OCI-M2 (cell line): ENCODE measurements around the gene GTF3C4.
"Not testable (repeated sequence)": the region's sequence is repeated elsewhere in the genome, so short reads cannot be mapped to it uniquely, and the experiment has no call there.

Experiments used
- DNase-seq: peaks from one replicate; lab custom pipeline; 2025; ENCODE audit not compliant: unreplicated experiment; lab: John Stamatoyannopoulos, UW

GTF3C4 gene

GRCh38 chr9:132697230-132697629, 27.0 kb downstream of the GTF3C4 start:
- no peak for DNase-seq

DNA sequence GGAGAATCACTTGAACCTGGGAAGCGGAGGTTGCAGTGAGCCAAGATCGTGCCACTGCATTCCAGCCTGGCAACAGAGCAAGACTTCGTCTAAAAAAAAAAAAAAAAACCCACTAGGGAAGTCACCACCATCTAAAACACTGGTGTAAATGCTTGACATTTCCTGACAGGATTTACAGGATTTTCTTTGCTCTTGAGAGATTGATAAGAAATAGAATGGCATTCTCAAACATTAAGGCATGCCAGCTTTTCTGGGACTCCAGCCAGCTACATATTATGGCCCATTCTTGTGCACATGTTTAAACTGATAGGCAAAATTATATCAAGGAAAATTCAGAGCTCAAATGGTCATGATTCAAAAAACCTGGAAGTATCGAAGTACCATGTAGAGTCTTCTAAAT, 28.7 kb downstream of the GTF3C4 start:
- no peak for DNase-seq

GRCh38 chr9:132699956-132700355, 29.7 kb downstream of the GTF3C4 start:
- no peak for DNase-seq

GRCh38 chr9:132702254-132702653, 32.0 kb downstream of the GTF3C4 start:
- no peak for DNase-seq

DNA sequence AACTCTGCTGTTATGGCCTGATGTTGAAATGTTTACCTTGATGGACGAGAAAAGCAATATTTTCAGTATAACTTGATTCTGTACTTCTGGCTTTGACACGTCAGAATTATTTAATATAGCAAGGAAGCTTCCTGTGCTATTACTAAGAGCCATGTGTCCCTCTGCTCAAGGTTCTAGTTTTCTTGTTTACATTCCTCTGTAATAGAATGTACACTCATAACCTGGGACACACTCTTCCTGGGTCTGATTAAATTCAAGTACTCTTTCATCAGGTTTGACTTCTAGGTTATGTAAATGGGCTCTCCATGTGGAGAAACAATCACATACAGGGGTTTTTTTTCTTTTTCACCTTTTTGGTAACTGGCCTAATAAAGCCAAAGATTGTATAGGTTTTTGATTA, 33.1 kb downstream of the GTF3C4 start:
- no peak for DNase-seq

- DNase-seq, result no peak
These were observed 38.0 kb downstream of the GTF3C4 start for GRCh38 chr9:132708239-132708638.

DNA sequence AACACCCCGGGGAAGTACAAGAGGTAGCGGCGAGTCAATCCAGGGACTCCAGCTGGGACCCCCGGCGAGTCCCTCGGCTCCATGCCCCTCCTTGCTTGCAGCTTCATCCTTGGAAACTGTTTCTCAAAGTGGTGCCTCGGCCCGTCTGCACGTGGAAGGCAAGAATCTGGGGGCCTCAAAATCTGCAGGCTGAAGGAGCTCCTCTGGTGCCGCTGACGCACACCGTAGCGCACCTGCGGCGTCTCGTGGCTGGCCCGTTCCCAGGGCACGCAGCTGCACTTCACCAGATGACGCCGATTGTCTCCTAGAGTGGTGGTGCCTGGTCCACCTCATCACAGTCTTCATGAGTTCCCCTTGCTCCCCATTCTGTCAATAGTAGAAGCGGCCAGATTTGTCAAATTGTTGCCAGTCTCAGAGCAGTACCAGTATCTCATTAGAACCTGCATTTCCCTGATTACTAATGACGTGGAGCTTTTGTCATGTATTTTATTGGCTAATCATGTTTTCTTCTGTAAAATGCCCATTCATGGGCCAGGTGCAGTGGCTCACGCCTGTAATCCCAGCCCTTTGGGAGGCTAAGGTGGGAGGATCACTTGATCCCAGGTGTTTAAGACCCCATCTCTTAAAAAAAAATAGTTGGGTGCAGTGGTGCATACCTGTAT, 38.6 kb downstream of the GTF3C4 start:
- DNase-seq, result no peak

- DNase-seq, result no peak
These were observed 40.1 kb downstream of the GTF3C4 start for GRCh38 chr9:132710333-132710732.

- not testable (repeated sequence) for DNase-seq
These were observed 40.9 kb downstream of the GTF3C4 start for GRCh38 chr9:132711152-132711551.

GRCh38 chr9:132711846-132712245, 41.6 kb downstream of the GTF3C4 start:
- no peak for DNase-seq

GRCh38 chr9:132712753-132713152, 42.5 kb downstream of the GTF3C4 start:
- no peak for DNase-seq

- no peak for DNase-seq
These were observed 45.7 kb downstream of the GTF3C4 start for GRCh38 chr9:132716007-132716406.

- no peak for DNase-seq
These were observed 47.2 kb downstream of the GTF3C4 start for GRCh38 chr9:132717326-132717945.

- not testable (repeated sequence) for DNase-seq
These were observed 48.2 kb downstream of the GTF3C4 start for GRCh38 chr9:132718381-132718928.

DNA sequence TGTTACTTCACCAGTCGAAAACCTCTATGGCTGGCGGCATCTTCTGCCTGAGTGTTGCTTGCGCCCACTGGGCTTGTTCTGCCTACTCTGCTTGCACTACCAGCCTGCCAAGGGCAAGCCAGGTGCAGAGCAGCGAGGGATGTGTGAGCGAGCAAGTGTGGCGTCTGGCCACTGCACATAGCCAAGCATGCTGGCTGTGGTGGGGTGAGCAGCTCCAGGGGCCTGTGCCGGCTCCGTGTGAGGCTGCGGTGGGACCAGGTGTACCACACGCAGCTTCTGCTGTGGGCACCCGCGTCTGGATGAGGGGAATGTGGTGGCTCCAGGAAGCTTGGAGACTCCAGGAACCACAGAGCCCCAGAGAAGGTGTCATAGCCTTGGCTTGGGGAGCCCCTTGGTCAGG, 51.4 kb downstream of the GTF3C4 start:
- no peak for DNase-seq

DNA sequence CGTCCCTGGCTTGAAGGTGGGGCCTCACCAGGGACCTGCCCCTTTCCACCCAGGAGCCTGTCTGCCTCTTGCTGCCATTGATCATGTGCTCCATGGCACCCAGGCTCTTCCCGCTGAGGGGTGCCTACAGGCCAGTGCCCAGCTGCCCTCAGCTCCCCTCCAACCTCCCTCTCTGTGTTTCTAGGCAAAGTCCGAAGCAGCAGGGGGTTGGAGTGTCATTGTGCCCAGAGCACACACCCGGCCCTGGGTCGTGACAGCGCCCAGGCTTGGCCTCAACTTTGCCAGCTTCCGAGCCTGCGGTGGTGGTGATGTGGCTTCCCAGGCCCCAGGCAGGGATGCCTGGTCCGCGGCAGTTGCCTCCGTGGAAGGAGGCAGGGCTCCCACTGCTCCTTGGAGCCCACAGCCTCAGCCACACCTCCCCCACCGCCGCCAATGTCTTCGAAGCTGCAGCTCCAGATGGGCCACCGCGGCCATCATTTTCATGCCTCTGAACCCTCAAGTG, 52.4 kb downstream of the GTF3C4 start:
- no peak for DNase-seq

GRCh38 chr9:132723809-132724208, 53.5 kb downstream of the GTF3C4 start:
- DNase-seq, result no peak

DNA sequence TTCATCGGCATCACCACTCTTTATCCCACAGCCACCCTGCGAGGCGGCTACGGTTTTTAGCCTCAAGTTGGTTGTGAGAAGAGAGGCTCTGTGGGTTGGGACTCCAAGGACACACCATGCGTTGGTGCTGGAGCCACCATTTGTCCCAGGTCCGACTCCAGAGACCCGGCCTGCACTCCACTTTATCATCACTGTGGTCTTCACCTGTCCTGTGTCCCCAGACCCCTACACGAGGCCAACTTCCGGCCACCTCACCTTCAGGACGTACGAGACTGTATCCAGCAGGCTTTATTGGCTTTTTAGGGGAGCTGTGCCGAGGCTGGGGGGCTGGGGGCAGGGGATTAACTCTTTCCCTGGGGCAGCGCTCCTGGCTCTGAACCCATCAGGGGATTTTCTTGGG, 55.0 kb downstream of the GTF3C4 start:
- no peak for DNase-seq

- no peak for DNase-seq
These were observed 56.4 kb downstream of the GTF3C4 start for GRCh38 chr9:132726576-132727130.

DNA sequence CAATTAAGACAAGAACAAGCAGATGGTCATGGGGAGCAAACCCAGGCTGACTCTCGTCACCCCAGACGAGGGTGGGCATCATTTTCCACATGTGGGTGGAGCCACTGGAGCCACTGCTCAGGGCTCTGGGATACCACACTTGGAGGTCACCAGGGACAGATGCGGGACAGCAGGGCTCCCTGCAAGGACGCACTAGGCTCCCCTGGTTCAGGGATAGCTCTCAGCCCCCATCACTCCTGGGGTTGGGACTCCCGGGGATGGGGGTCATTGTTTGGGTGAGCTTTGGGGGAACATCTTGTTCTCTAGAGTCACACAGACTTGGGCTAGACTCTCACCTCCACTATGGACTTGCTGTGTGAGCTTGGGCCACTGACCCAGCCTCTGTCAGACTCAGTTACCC, 57.8 kb downstream of the GTF3C4 start:
- no peak for DNase-seq

DNA sequence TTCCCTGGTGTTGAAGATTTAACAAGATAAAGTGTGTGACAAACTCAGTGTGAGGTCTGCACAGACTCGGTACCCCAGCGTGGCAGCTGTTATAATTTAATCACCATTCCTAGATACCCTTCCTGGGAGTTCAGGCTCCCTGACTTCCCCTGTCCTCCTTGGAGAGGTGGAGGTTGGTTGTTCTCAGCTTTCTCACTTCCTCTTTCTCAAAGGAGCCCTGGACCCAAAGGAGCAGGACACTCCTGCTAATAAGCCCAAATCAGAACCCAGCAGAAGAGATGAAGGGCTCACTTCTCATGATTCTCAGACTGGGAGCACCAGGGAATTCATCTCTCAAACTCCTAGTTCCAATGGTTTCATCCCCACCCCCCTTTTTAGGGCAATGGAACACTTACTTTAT, 58.2 kb downstream of the GTF3C4 start:
- no peak for DNase-seq

GRCh38 chr9:132729235-132729890, 59.1 kb downstream of the GTF3C4 start:
- no peak for DNase-seq
